ENCODE results near the gene SLC25A1.
"Not testable (repeated sequence)": the region's sequence is repeated elsewhere in the genome, so short reads cannot be mapped to it uniquely, and the experiment has no call there.

Gene SLC25A1

DNA sequence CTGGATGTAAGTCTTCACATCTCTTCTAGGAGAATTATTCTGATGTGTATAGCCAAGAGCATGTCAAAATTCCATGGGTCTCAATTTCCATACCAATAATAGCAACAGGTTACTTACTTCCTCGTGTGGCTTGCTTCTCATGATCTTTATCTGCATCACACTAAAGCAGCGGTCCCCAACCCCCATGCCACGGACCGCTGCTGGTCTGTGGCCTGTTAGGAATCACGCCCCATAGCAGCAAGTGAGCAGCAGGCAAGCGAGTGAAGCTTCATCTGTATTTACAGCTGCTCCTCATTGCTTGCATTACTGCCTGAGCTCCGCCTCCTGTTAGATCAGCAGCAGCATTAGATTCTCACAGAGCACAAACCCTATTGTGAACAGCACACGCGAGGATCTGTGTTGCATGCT lies 28.9 kb upstream of the SLC25A1 start:
- H3K36me3 ChIP-seq (replicated peaks; ENCODE audit: low read depth, low read length), result no peaks in the 10 kb centered on the region
- no peak overlapping the region for H3K4me3 ChIP-seq (ENCODE audit: low read length)
- no peaks in the 10 kb centered on the region for H3K9me3 ChIP-seq (ENCODE audit: insufficient read depth, low read length)
- no peak overlapping the region for H3K4me2 ChIP-seq (ENCODE audit: low read length)
- TF ChIP-seq EZH2phosphoT487 (IDR thresholded peaks at IDR 0.05; ENCODE audit: low read depth), result no peak
- TF ChIP-seq, protein P1, sequence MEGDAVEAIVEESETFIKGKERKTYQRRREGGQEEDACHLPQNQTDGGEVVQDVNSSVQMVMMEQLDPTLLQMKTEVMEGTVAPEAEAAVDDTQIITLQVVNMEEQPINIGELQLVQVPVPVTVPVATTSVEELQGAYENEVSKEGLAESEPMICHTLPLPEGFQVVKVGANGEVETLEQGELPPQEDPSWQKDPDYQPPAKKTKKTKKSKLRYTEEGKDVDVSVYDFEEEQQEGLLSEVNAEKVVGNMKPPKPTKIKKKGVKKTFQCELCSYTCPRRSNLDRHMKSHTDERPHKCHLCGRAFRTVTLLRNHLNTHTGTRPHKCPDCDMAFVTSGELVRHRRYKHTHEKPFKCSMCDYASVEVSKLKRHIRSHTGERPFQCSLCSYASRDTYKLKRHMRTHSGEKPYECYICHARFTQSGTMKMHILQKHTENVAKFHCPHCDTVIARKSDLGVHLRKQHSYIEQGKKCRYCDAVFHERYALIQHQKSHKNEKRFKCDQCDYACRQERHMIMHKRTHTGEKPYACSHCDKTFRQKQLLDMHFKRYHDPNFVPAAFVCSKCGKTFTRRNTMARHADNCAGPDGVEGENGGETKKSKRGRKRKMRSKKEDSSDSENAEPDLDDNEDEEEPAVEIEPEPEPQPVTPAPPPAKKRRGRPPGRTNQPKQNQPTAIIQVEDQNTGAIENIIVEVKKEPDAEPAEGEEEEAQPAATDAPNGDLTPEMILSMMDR (IDR thresholded peaks at IDR 0.05; ENCODE audit: low read depth, low read length), result no peak
- no peak overlapping the region for H3K9ac ChIP-seq (ENCODE audit: low read length)
- H4K20me1 ChIP-seq (ENCODE audit: insufficient read depth, low read length), result no peaks in the 10 kb centered on the region
- no peaks in the 10 kb centered on the region for H3K79me2 ChIP-seq (ENCODE audit: low read length)
- no peak overlapping the region for H2AFZ ChIP-seq (ENCODE audit: low read depth, low read length)
- H3K27me3 ChIP-seq (ENCODE audit: low read depth, low read length), result peaks cover 4% of the 10 kb centered on the region; the same call in 1 of the 2 replicates
- no peaks in the 10 kb centered on the region for H3K4me1 ChIP-seq (ENCODE audit: low read length)
- no peak overlapping the region for H3K27ac ChIP-seq (ENCODE audit: low read length)

DNA sequence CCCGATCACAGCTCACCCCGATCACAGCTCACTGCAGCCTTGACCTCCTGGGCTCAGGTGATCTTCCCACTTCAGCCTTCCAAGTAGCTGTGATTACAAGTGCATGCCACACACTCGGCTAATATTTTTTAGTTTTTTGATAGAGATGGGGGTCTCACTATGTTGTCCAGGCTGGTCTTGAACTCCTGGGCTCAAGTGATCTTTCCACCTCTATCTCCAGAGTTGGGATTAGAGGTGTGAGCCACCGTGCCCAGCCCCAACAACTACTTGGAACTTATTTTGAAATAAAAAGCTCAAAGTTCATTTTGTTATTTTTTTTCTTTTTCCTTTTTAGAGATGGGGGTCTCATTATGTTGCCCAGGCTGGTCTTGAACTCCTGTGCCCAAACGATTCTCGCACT lies 27.8 kb upstream of the SLC25A1 start:
- Histone ChIP-seq H3K9me3 (ENCODE audit: insufficient read depth, low read length) (no peaks in the 10 kb centered on the region), H3K79me2 (ENCODE audit: low read length) (no peaks in the 10 kb centered on the region), H3K4me3 (ENCODE audit: low read length) (no peak overlapping the region), H3K27me3 (ENCODE audit: low read depth, low read length) (peaks cover 4% of the 10 kb centered on the region; the same call in 1 of the 2 replicates), H3K4me2 (ENCODE audit: low read length) (no peak overlapping the region), H3K4me1 (ENCODE audit: low read length) (no peaks in the 10 kb centered on the region), H2AFZ (ENCODE audit: low read depth, low read length) (no peak overlapping the region), H4K20me1 (ENCODE audit: insufficient read depth, low read length) (no peaks in the 10 kb centered on the region), H3K9ac (ENCODE audit: low read length) (no peak overlapping the region), H3K36me3 (replicated peaks; ENCODE audit: low read depth, low read length) (no peaks in the 10 kb centered on the region), H3K27ac (ENCODE audit: low read length) (no peak overlapping the region)
- TF ChIP-seq, protein P1 (IDR thresholded peaks at IDR 0.05; ENCODE audit: low read depth, low read length), result no peak
- TF ChIP-seq EZH2phosphoT487 (IDR thresholded peaks at IDR 0.05; ENCODE audit: low read depth), result no peak

DNA sequence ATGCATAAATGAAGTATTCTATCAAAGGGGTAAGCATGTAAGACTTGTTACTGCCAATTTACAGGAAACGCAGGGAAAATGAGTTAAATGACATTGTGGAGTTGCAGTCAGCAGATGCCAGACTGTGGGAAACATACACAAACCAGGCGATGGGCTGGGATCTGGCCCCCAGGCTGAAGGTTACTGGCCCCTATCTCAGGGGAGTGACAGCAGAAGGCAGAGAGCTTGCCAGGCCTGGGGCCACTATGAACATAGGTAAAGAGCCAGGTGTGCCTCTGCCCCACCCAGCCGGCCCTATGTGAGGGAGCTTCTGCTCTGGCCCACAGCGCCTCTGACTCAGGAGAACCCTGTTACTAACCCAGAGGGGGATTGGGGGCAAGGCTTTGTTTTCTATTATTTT lies 26.1 kb upstream of the SLC25A1 start:
- TF ChIP-seq EZH2phosphoT487 (IDR thresholded peaks at IDR 0.05; ENCODE audit: low read depth), result no peak
- TF ChIP-seq, protein P1 (IDR thresholded peaks at IDR 0.05; ENCODE audit: low read depth, low read length), result no peak
- H3K27ac ChIP-seq (ENCODE audit: low read length), result no peak overlapping the region
- no peaks in the 10 kb centered on the region for H3K79me2 ChIP-seq (ENCODE audit: low read length)
- H4K20me1 ChIP-seq (ENCODE audit: insufficient read depth, low read length), result no peaks in the 10 kb centered on the region
- no peaks in the 10 kb centered on the region for H3K36me3 ChIP-seq (replicated peaks; ENCODE audit: low read depth, low read length)
- no peak overlapping the region for H3K4me2 ChIP-seq (ENCODE audit: low read length)
- no peaks in the 10 kb centered on the region for H3K4me1 ChIP-seq (ENCODE audit: low read length)
- H3K4me3 ChIP-seq (ENCODE audit: low read length), result no peak overlapping the region
- no peak overlapping the region for H2AFZ ChIP-seq (ENCODE audit: low read depth, low read length)
- no peak overlapping the region for H3K9ac ChIP-seq (ENCODE audit: low read length)
- peaks cover 4% of the 10 kb centered on the region; the same call in 1 of the 2 replicates for H3K27me3 ChIP-seq (ENCODE audit: low read depth, low read length)
- H3K9me3 ChIP-seq (ENCODE audit: insufficient read depth, low read length), result no peaks in the 10 kb centered on the region

DNA sequence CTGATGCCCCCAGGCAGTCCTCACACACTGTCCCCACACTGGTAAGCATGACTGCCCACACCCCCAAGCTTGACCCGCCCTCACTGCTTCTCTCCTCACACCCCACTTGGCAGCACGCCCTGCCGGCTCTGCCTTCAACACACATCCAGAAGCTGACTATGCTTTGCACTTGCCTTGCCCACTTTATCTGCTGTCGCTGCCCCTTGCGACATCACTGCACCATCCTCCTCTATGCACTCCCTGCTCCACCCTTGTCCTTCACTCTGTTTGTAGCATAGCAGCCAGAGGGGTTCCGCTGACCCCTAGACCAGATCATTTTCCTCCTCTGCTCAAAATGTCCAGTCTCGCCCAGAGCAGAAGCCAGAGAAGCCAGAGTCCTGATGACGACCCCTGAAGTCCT lies 25.3 kb upstream of the SLC25A1 start:
- no peaks in the 10 kb centered on the region for H3K36me3 ChIP-seq (replicated peaks; ENCODE audit: low read depth, low read length)
- no peaks in the 10 kb centered on the region for H3K9me3 ChIP-seq (ENCODE audit: insufficient read depth, low read length)
- peaks cover 4% of the 10 kb centered on the region; the same call in 1 of the 2 replicates for H3K27me3 ChIP-seq (ENCODE audit: low read depth, low read length)
- no peak for TF ChIP-seq EZH2phosphoT487 (IDR thresholded peaks at IDR 0.05; ENCODE audit: low read depth)
- TF ChIP-seq, protein P1 (IDR thresholded peaks at IDR 0.05; ENCODE audit: low read depth, low read length), result no peak
- H4K20me1 ChIP-seq (ENCODE audit: insufficient read depth, low read length), result no peaks in the 10 kb centered on the region
- no peaks in the 10 kb centered on the region for H3K4me1 ChIP-seq (ENCODE audit: low read length)
- H3K4me3 ChIP-seq (ENCODE audit: low read length), result no peak overlapping the region
- no peak overlapping the region for H3K27ac ChIP-seq (ENCODE audit: low read length)
- H3K4me2 ChIP-seq (ENCODE audit: low read length), result no peak overlapping the region
- H3K9ac ChIP-seq (ENCODE audit: low read length), result no peak overlapping the region
- H2AFZ ChIP-seq (ENCODE audit: low read depth, low read length), result no peak overlapping the region
- no peaks in the 10 kb centered on the region for H3K79me2 ChIP-seq (ENCODE audit: low read length)

DNA sequence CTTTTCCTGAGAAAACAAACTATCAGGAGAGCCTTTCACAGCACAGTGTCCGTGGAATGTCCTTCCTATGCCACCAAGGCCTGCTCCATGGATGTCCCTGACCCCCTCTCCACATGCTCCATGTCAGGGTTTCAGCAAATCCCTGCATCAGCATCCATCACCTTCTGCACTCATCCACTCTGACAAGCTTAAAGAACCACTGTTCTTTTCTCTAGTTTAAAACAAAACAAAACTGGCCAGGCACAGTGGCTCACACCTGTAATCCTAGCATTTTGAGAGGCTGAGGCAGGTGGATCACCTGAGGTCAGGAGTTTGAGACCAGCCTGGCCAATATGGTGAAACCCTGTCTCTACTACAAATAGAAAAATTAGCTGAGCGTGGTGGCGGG lies 24.3 kb upstream of the SLC25A1 start:
- H2AFZ ChIP-seq (ENCODE audit: low read depth, low read length); H3K27me3 ChIP-seq (ENCODE audit: low read depth, low read length); H4K20me1 ChIP-seq (ENCODE audit: insufficient read depth, low read length); H3K79me2 ChIP-seq (ENCODE audit: low read length); H3K9me3 ChIP-seq (ENCODE audit: insufficient read depth, low read length); H3K4me3 ChIP-seq (ENCODE audit: low read length); H3K4me2 ChIP-seq (ENCODE audit: low read length); H3K4me1 ChIP-seq (ENCODE audit: low read length); H3K9ac ChIP-seq (ENCODE audit: low read length); H3K36me3 ChIP-seq (replicated peaks; ENCODE audit: low read depth, low read length); H3K27ac ChIP-seq (ENCODE audit: low read length): not testable (repeated sequence)
